Prostate gland (tissue), 2 donors: Measurements from ENCODE around the gene DRGX. TPM values are rescaled to one million over a fixed set of nuclear protein-coding genes. Genes with fewer than 3 reads are reported as not detected.

Experiments used
- DNase-seq: peaks from one replicate; pipeline ENCODE4 v3.0.0-alpha.2; 2019; ENCODE audit warnings: low spot score
- H3K27ac ChIP-seq, 2 donors: fragments of 200-600 bp; sonication (generic); 2 replicates each; pipeline ENCODE4 v1.5.1; 2017 to 2019
- H3K27me3 ChIP-seq: fragments of 200-600 bp; sonication (generic); replicated peaks from 2 replicates; pipeline ENCODE4 v1.5.1; 2019; ENCODE audit not compliant: insufficient read depth
- H3K36me3 ChIP-seq, 2 donors: fragments of 200-600 bp; sonication (generic); 1 replicate in 1 of 2; 2 replicates in 1 of 2; pipeline versions ENCODE4 v1.5.1 to v1.8.1; 2017 to 2019
- H3K4me1 ChIP-seq: fragments of 200-600 bp; sonication (generic); replicated peaks from 2 replicates; pipeline ENCODE4 v1.5.1; 2019
- H3K4me3 ChIP-seq, 2 donors: fragments of 200-600 bp; sonication (generic); 2 replicates each; pipeline ENCODE4 v1.5.1; 2017 to 2019
- H3K9me3 ChIP-seq: fragments of 200-600 bp; sonication (generic); 2 replicates; pipeline ENCODE4 v1.5.1; 2017
- POLR2A ChIP-seq: fragments of 450-650 bp; IDR thresholded peaks from one replicate; pipeline ENCODE4 v1.6.1; 2016; ENCODE audit warnings: antibody characterized with exemption, mild to moderate bottlenecking
- POLR2AphosphoS5 ChIP-seq: sonication (generic); formaldehyde crosslinking; IDR thresholded peaks from one replicate; pipeline ENCODE4 v1.6.1; 2017; ENCODE audit warnings: antibody characterized with exemption
- WGBS: methylation state at CpG from one replicate; pipeline ENCODE4 v1.1.5; 2018; 5-methylcytosine and 5-hydroxymethylcytosine counted together
- intact Hi-C: fragments of 100-400 bp; cut with DNase I; formaldehyde crosslinking; loops from one replicate; pipeline ENCODE4 v1.14.2; 2022
- total RNA-seq, 2 donors: library from RNA; depleted of rRNA; stranded (reverse); fragments of >200 nt; gene quantifications; one replicate each; pipeline ENCODE4 v1.1.0, GENCODE V29; 2016
- TF ChIP-seq, protein P1 (sequence below), 4 experiments: fragments of 200-600 bp in 2 of 4; fragments of 450-650 bp in 2 of 4; sonication (generic) in 2 of 4; IDR thresholded peaks; 1 replicate in 3 of 4; 2 replicates in 1 of 4; pipeline ENCODE4 v1.5.1; 2016 to 2019; ENCODE audit warnings: antibody characterized with exemption in 4 of 4, mild to moderate bottlenecking in 2 of 4, moderate library complexity in 2 of 4

Gene DRGX
- total RNA-seq, result not detected

DNA sequence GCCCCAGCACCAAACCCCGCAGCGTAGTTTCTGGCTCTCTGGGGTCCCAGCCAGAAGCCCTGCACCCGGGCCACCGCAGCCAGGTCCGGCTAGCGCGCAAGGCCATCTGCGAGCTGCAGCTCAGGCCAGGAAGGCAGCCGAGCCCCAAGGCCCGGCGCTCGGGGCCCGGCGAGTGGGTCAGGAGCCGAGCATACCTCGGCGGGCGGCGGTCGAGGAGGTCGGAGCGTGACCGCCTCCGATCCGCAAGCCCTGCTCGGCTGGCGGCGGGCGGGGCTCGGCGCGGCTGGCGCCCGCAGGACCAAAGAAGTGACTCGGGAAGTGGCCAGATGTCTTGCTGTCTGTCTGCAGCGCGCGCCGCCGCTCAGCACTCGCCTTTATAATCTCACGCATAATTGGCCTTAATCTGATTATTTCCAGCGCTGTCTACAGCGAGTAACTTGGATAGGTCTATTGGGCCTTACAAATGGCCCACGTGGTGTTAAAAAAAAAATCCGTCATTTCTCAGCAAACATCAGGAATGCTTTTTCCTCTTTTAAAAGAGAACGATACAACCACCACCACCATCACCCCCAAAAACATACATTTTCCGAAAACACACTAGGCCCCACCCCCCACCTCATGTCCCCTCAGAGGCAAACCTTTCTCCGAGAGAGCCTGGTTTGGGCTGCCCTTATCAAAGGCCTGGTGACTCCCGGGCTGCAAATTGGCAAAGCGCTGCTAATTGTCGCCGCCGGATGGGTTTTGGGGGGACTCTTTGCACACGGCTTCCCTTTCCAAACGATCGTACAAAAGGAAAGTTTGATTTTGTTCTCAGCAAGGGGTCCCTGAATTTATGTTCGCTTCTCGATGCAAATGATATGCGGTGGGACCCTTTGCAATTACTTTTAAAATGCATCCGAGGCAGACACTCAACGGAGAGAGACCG is at the start of gene DRGX:
DRGX (minus strand) TSS at position 349 of the 925 bp plus-strand sequence. CDS start 649 bp downstream, outside the sequence.
- no peaks in the 10 kb centered on the region for H3K36me3 ChIP-seq
- peaks cover 43% of the 10 kb centered on the region for H3K27me3 ChIP-seq
- no peak within 1 kb of the TSS for H3K27ac ChIP-seq
- 2% methylated on average over 62 of the region's 63 CpGs for WGBS
- DNase-seq, result no peak
- H3K4me3 ChIP-seq, result no peak within 1 kb of the TSS
- no peaks in the 10 kb centered on the region for H3K4me1 ChIP-seq
- H3K9me3 ChIP-seq, result no peaks in the 10 kb centered on the region
- TF ChIP-seq POLR2AphosphoS5, result no peak
- TF ChIP-seq, protein P1, sequence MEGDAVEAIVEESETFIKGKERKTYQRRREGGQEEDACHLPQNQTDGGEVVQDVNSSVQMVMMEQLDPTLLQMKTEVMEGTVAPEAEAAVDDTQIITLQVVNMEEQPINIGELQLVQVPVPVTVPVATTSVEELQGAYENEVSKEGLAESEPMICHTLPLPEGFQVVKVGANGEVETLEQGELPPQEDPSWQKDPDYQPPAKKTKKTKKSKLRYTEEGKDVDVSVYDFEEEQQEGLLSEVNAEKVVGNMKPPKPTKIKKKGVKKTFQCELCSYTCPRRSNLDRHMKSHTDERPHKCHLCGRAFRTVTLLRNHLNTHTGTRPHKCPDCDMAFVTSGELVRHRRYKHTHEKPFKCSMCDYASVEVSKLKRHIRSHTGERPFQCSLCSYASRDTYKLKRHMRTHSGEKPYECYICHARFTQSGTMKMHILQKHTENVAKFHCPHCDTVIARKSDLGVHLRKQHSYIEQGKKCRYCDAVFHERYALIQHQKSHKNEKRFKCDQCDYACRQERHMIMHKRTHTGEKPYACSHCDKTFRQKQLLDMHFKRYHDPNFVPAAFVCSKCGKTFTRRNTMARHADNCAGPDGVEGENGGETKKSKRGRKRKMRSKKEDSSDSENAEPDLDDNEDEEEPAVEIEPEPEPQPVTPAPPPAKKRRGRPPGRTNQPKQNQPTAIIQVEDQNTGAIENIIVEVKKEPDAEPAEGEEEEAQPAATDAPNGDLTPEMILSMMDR (IDR thresholded peaks at IDR 0.05), result no peak
- no peak for TF ChIP-seq POLR2A
- intact Hi-C loops, result no loop called here

DNA sequence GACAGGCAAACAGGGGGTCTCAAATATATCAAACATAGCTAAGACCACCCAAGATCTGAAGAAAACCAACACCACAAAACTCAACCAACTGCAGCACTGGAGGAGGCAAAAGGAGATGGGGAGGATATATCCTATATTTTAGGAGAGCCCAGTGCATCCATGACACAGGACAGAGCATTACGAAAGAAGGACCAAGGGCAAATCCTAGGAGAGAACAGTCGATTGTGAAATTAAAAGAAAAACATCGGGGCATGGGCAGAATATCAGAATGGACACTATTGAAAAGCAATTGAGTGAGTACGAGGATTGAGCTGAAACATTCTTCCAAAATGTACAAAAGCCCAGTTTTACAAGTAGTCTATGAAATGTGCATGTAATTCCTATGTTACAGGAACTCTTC is 48.5 kb upstream of the DRGX start:
- no peak for TF ChIP-seq POLR2A
- no peak for TF ChIP-seq POLR2AphosphoS5
- TF ChIP-seq, protein P1 (IDR thresholded peaks at IDR 0.05), result no peak
- DNase-seq, result no peak
- WGBS, result 93% methylated on average over 4 of the region's 4 CpGs
- Histone ChIP-seq H3K9me3 (no peaks in the 10 kb centered on the region), H3K27me3 (no peaks in the 10 kb centered on the region), H3K4me1 (no peaks in the 10 kb centered on the region), H3K27ac (no peak overlapping the region), H3K4me3 (no peak overlapping the region), H3K36me3 (no peaks in the 10 kb centered on the region)
- intact Hi-C loops, result no loop called here

DNA sequence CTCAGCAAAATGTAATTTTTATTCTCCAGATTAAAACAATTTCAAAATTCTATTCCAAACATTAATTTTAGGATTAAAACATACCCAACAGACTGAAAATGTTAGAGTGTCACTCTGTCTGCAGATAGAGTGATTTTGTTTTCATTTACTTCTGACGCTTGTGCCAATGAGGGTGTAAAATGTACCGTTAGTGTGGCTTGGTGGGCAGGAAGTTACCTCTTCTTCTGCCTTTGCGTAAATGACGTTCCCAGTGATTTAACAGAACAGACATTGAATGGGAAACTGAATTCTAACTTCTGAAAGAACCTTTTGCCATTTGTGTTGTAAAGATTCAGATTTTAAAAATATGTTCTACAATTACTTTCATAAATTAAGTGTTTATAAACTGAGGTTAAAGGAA is 47.0 kb upstream of the DRGX start:
- Histone ChIP-seq H3K4me3 (no peak overlapping the region), H3K27me3 (no peaks in the 10 kb centered on the region), H3K27ac (no peak overlapping the region), H3K4me1 (no peaks in the 10 kb centered on the region), H3K9me3 (no peaks in the 10 kb centered on the region), H3K36me3 (no peaks in the 10 kb centered on the region)
- 77% methylated on average over 4 of the region's 4 CpGs for WGBS
- TF ChIP-seq POLR2A (no peak), POLR2AphosphoS5 (no peak)
- TF ChIP-seq, protein P1 (IDR thresholded peaks at IDR 0.05), result no peak
- intact Hi-C loops, result no loop called here
- DNase-seq, result no peak

DNA sequence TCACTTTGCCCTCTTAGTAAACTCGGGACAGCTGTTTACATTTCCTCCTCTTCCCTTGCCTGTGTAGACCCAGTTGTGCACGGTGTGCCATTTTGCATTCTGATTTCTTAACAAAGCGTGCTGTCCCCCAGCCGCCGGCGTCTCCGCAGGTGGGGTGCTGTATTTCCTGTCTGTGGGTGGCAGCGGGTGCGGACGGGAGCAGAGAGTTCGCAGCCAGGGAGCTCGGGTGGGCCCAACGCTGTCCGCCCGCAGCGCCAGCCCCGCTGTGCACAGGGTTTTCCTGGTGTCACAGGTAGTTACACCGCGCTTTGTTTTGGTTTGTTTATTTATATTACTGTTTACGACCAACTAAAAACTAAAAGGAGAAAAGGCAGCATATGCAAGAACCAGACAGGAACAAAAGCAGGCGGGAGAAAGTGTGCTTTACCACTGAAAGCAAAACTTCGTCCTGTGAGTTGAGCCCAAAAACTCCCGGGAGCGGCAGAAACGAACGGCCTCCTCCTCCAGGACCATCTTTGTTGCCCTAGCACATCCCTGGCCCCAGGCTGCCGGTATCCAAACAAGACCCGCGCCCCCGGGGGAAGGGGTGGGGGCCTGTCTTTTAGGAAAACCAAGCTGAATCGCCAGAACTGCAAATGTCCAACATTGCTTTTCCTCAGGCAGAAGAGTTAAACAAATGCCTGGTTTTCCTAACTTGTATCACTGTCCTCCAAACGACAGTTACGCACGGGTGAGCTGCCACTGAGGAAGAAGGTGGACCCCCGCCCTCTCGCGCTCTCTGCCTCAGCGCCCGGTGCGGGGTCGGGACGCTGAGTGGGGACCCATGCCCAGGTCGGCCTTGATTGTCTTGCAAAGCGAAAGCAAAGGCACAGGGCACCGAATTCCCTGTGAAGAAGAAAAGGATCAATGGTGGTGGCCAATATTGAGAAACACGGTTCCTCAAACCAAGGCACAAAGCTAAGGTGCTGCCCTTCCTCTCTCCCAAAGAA is 45.9 kb upstream of the DRGX start:
- intact Hi-C loops, result no loop called here

More for the DNA sequence above, 45.9 kb upstream of the DRGX start:
- H3K4me3 ChIP-seq, result no peak overlapping the region
- H3K4me1 ChIP-seq, result no peaks in the 10 kb centered on the region
- no peak overlapping the region for H3K27ac ChIP-seq
- H3K9me3 ChIP-seq, result no peaks in the 10 kb centered on the region
- TF ChIP-seq, protein P1 (IDR thresholded peaks at IDR 0.05), result no peak
- TF ChIP-seq POLR2A (no peak), POLR2AphosphoS5 (no peak)
- H3K27me3 ChIP-seq, result no peaks in the 10 kb centered on the region
- H3K36me3 ChIP-seq, result no peaks in the 10 kb centered on the region
- 44% methylated on average over 46 of the region's 46 CpGs for WGBS
- DNase-seq, result no peak
